HepG2 (cell line): ENCODE results near the gene ONECUT2. TPM values are rescaled to one million over a fixed set of nuclear protein-coding genes. Genes with fewer than 3 reads are reported as not detected.

Experiments
- ATAC-seq: fragments of 200-7000 bp; cut with Tn5 transposase; 3 replicates; pipeline ENCODE4 v1.9.1; 2020; ENCODE audit warnings: mild to moderate bottlenecking, moderate library complexity
- BruUV-seq: library from RNA; stranded (reverse); fragments of 400-500 nt; replicated peaks from 2 replicates; lab custom pipeline; 2021; lab: Mats Ljungman, UMichigan
- CTCF ChIA-PET: fragments of 300-600 bp; formaldehyde crosslinking; extraction: SDS; loops from one replicate; lab custom pipeline; 2021; ENCODE audit warnings: low total read pairs, inconsistent platforms, low intra/inter-chr PET ratio; lab: Yijun Ruan, JAX
- POLR2A ChIA-PET: fragments of 350-600 bp; sonication (Branson Sonifier 250); formaldehyde crosslinking; loops from one replicate; lab custom pipeline; 2020; ENCODE audit warnings: antibody characterized with exemption, inconsistent platforms; lab: Yijun Ruan, JAX
- DNase-seq: peaks from one replicate; pipeline ENCODE4 v3.0.0-alpha.2; 2015; ENCODE audit warnings: low spot score
- FAIRE-seq: peaks from 3 replicates; lab custom pipeline; 2011; peaks lifted over from hg19 to GRCh38; lab: Jason Lieb, UNC
- H2AFZ ChIP-seq: one replicate; pipeline ENCODE4 v1.6.1; 2011; ENCODE audit warnings: low read length, inconsistent platforms
- H3K27ac ChIP-seq: fragments of 300-600 bp; 3 replicates; pipeline ENCODE4 v1.8.0; 2011; ENCODE audit warnings: mixed run types, mild to moderate bottlenecking, mixed read lengths, low read length, inconsistent platforms; ENCODE audit not compliant: insufficient read depth; ENCODE audit errors: extremely low read length
- H3K27me3 ChIP-seq, 2 experiments: fragments of 200-600 bp in 1 of 2; 2 replicates in 1 of 2; 3 replicates in 1 of 2; pipeline versions ENCODE4 v1.6.0 to v1.8.0; 2011; ENCODE audit warnings: low read length in 2 of 2, mild to moderate bottlenecking in 2 of 2, moderate library complexity in 2 of 2, inconsistent platforms in 1 of 2; ENCODE audit not compliant: insufficient read depth in 2 of 2, control insufficient read depth in 1 of 2
- H3K36me3 ChIP-seq, 2 experiments: fragments of 200-600 bp in 1 of 2; replicated peaks in 1 of 2; 2 replicates in 1 of 2; 3 replicates in 1 of 2; pipeline versions ENCODE4 v1.5.1 to v1.8.0; 2011; ENCODE audit warnings: low read length in 2 of 2, inconsistent platforms in 1 of 2; ENCODE audit not compliant: insufficient read depth in 2 of 2, control insufficient read depth in 1 of 2
- H3K4me1 ChIP-seq: 2 replicates; pipeline ENCODE4 v1.5.1; 2012; ENCODE audit warnings: low read length, inconsistent platforms; ENCODE audit not compliant: insufficient read depth
- H3K4me2 ChIP-seq: 2 replicates; pipeline ENCODE4 v1.6.0; 2011; ENCODE audit warnings: low read depth, low read length, inconsistent platforms
- H3K4me3 ChIP-seq, 3 experiments: fragments of 200-600 bp in 1 of 3; sonication (generic), shearing (Covaris generic) in 1 of 3; replicated peaks in 1 of 3; 2 replicates each; pipeline ENCODE4 v1.5.1; 2011 to 2016; ENCODE audit warnings: low read length in 3 of 3, inconsistent platforms in 2 of 3, low read depth in 2 of 3, mild to moderate bottlenecking in 2 of 3, control low read depth in 1 of 3, mixed read lengths in 1 of 3; ENCODE audit not compliant: insufficient read depth in 1 of 3
- H3K79me2 ChIP-seq: one replicate; pipeline ENCODE4 v1.6.1; 2011; ENCODE audit warnings: low read length, inconsistent platforms; ENCODE audit not compliant: insufficient read depth
- H3K9ac ChIP-seq: 2 replicates; pipeline ENCODE4 v1.6.0; 2011; ENCODE audit warnings: mild to moderate bottlenecking, low read depth, low read length, inconsistent platforms; ENCODE audit not compliant: insufficient read depth
- H3K9me3 ChIP-seq: 2 replicates; pipeline ENCODE4 v1.5.1; 2012; ENCODE audit warnings: mild to moderate bottlenecking, low read length
- H4K20me1 ChIP-seq: 2 replicates; pipeline ENCODE4 v1.6.0; 2011; ENCODE audit warnings: inconsistent platforms, mild to moderate bottlenecking, low read length, moderate library complexity; ENCODE audit not compliant: insufficient read depth
- ARNT2 ChIP-seq: sonication (generic); formaldehyde crosslinking; IDR thresholded peaks from 2 replicates; pipeline ENCODE4 v1.8.0; 2022; ENCODE audit warnings: mild to moderate bottlenecking, low read depth, missing genetic modification reagents, moderate library complexity
- CBX1 ChIP-seq: IDR thresholded peaks from one replicate; pipeline ENCODE4 v1.6.1; 2016; ENCODE audit warnings: antibody characterized with exemption, low read depth
- EP300 ChIP-seq, 3 experiments: sonication (generic) in 1 of 3; formaldehyde crosslinking in 1 of 3; IDR thresholded peaks; 2 replicates each; pipeline versions ENCODE4 v1.5.1 to v1.6.1; 2011 to 2020; ENCODE audit warnings: low read depth in 2 of 3, low read length in 2 of 3, borderline replicate concordance in 1 of 3, improper control_type of control experiment in 1 of 3, mild to moderate bottlenecking in 1 of 3, missing genetic modification reagents in 1 of 3, moderate library complexity in 1 of 3
- HNRNPL ChIP-seq: fragments of 200-400 bp; formaldehyde crosslinking; IDR thresholded peaks from 2 replicates; pipeline ENCODE4 v1.6.1; 2017; ENCODE audit warnings: mild to moderate bottlenecking, low read depth, low read length
- KDM6A ChIP-seq: IDR thresholded peaks from 2 replicates; pipeline ENCODE4 v1.6.1; 2016; ENCODE audit warnings: low read depth
- RAD51 ChIP-seq: fragments of 450-650 bp; IDR thresholded peaks from 2 replicates; pipeline ENCODE4 v1.6.1; 2016; ENCODE audit warnings: borderline replicate concordance
- REXO4 ChIP-seq: sonication (generic); formaldehyde crosslinking; IDR thresholded peaks from 2 replicates; pipeline ENCODE4 v1.8.0; 2022; ENCODE audit warnings: missing genetic modification reagents, mild to moderate bottlenecking, borderline replicate concordance
- SNAPC5 ChIP-seq: sonication (generic); formaldehyde crosslinking; IDR thresholded peaks from 2 replicates; pipeline ENCODE4 v1.8.1; 2023; ENCODE audit warnings: mild to moderate bottlenecking, missing genetic modification reagents, borderline replicate concordance
- SRF ChIP-seq: IDR thresholded peaks from 2 replicates; pipeline ENCODE4 v1.6.1; 2011; ENCODE audit warnings: mild to moderate bottlenecking, low read depth, low read length, moderate library complexity
- SSRP1 ChIP-seq: IDR thresholded peaks from 2 replicates; pipeline ENCODE4 v1.6.1; 2016; ENCODE audit warnings: control low read depth
- TARDBP ChIP-seq: sonication (generic); formaldehyde crosslinking; IDR thresholded peaks from 2 replicates; pipeline ENCODE4 v1.8.0; 2022; ENCODE audit warnings: mild to moderate bottlenecking, missing genetic modification reagents
- TBL1XR1 ChIP-seq: fragments of 150-350 bp; IDR thresholded peaks from 2 replicates; pipeline ENCODE4 v1.6.1; 2014; ENCODE audit warnings: borderline replicate concordance, low read length; ENCODE audit not compliant: partially characterized antibody
- TOE1 ChIP-seq: sonication (generic); formaldehyde crosslinking; IDR thresholded peaks from 2 replicates; pipeline ENCODE4 v1.4.0; 2020; ENCODE audit warnings: mild to moderate bottlenecking, missing genetic modification reagents
- ZNF124 ChIP-seq: sonication (generic); formaldehyde crosslinking; IDR thresholded peaks from 2 replicates; pipeline ENCODE4 v1.4.0; 2020; ENCODE audit warnings: missing genetic modification reagents
- ZNF44 ChIP-seq: sonication (generic); formaldehyde crosslinking; IDR thresholded peaks from 2 replicates; pipeline ENCODE4 v1.5.1; 2020; ENCODE audit warnings: mild to moderate bottlenecking, missing genetic modification reagents
- ZNF782 ChIP-seq: sonication (generic); formaldehyde crosslinking; IDR thresholded peaks from 2 replicates; pipeline ENCODE4 v1.4.0; 2020; ENCODE audit warnings: missing genetic modification reagents, mild to moderate bottlenecking, borderline replicate concordance
- ZSCAN30 ChIP-seq: sonication (generic); formaldehyde crosslinking; IDR thresholded peaks from 2 replicates; pipeline ENCODE4 v1.5.0; 2020; ENCODE audit warnings: mild to moderate bottlenecking, missing genetic modification reagents
- WGBS: methylation state at CpG from one replicate; pipeline ENCODE4 v1.1.6; 2017; ENCODE audit warnings: low lambda C conversion rate; 5-methylcytosine and 5-hydroxymethylcytosine counted together
- in situ Hi-C: cut with HindIII; loops from 2 replicates; pipeline ENCODE4 v1.10.0; 2017; ENCODE audit warnings: low pct_unique_long_range_greater_than_20kb; ENCODE audit not compliant: extremely low pct_ligation_motif_present
- intact Hi-C: fragments of 100-400 bp; cut with micrococcal nuclease; formaldehyde crosslinking; loops from one replicate; pipeline ENCODE4 v1.10.0; 2022; ENCODE audit not compliant: unreplicated experiment
- polyA plus RNA-seq, 8 experiments: library from polyadenylated mRNA; depleted of rRNA in 3 of 8; stranded (reverse) in 7 of 8; unstranded in 1 of 8; fragments of >200 nt; fragmentation: Illumina TruSeq in 4 of 8; extraction: Trizol in 4 of 8; gene quantifications; 2 replicates each; pipeline versions ENCODE4 v1.2.1 to v1.2.3, GENCODE V29; 2011 to 2016; ENCODE audit warnings: low read depth in 4 of 8, missing spikeins in 1 of 8, mixed read lengths in 1 of 8; ENCODE audit not compliant: insufficient read depth in 1 of 8
- total RNA-seq, 5 experiments: library from RNA; depleted of rRNA; stranded (reverse); fragments of >200 nt; fragmentation: Illumina TruSeq; extraction: Trizol; gene quantifications; 2 replicates each; pipeline ENCODE4 v1.2.3, GENCODE V29; 2016; ENCODE audit warnings: low read depth in 1 of 5
- TF ChIP-seq, protein P1 (sequence below), 2 experiments: IDR thresholded peaks; 2 replicates each; pipeline ENCODE4 v1.6.1; 2011 to 2012; ENCODE audit warnings: low read length in 2 of 2, borderline replicate concordance in 1 of 2, low read depth in 1 of 2, mild to moderate bottlenecking in 1 of 2, moderate library complexity in 1 of 2

ONECUT2 gene
- total and polyA plus RNA-seq, 2 of the 13 experiments (the other 11 are each of a cell fraction or from before 2014, with no cell fraction given): 3.0 to 3.2 TPM

DNA sequence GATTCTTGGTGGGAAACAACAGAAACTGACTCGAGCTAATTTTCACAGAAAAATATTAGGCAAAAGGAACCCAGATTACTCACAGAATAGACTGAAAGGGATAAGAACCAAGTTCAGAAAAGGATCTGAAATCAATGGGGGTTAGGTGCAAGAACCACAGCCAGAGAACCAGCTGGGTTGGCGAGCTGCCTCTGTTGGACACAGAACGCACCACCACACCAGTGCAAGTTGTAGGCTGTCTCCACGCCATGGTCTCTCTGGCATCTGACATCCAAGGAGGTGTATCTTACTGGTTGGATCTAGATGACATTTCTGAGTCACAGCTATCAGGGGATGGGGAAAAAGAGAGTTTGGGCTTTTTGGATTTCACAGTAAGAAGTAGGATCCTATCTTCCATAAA lies 18.6 kb upstream of the ONECUT2 start:
- Histone ChIP-seq H3K4me3 (no peak overlapping the region), H3K79me2 (no peaks in the 10 kb centered on the region), H3K36me3 (no peaks in the 10 kb centered on the region), H3K4me1 (peaks cover 6% of the 10 kb centered on the region), H2AFZ (no peak overlapping the region), H3K9ac (no peak overlapping the region), H3K9me3 (no peaks in the 10 kb centered on the region), H3K27me3 (no peaks in the 10 kb centered on the region), H3K27ac (no peak overlapping the region), H3K4me2 (no peak overlapping the region), H4K20me1 (no peaks in the 10 kb centered on the region)
- CTCF ChIA-PET: no interaction called here
- intact Hi-C loops: no loop called here
- FAIRE-seq (no peak), ATAC-seq (no peak), DNase-seq (no peak)
- WGBS: 55% methylated on average over 4 of the region's 4 CpGs
- POLR2A ChIA-PET: no interaction called here
- BruUV-seq: no TSS peak
- TF ChIP-seq ZNF782 (no peak), SSRP1 (no peak), ARNT2 (no peak), HNRNPL (no peak), RAD51 (no peak), EP300 (IDR thresholded peaks at IDR 0.05; ENCODE audit: low read depth in 2 of 2, low read length in 2 of 2) (no peak), EP300 (CRISPR knock-in tag; IDR thresholded peaks at IDR 0.05; ENCODE audit: borderline replicate concordance) (no peak), ZSCAN30 (CRISPR knock-in tag) (no peak), KDM6A (CRISPR knock-in tag) (no peak), TBL1XR1 (no peak), CBX1 (no peak), REXO4 (CRISPR knock-in tag) (no peak), ZNF44 (no peak), ZNF124 (CRISPR knock-in tag) (no peak), SNAPC5 (no peak), TARDBP (CRISPR knock-in tag) (no peak), SRF (no peak), TOE1 (no peak)
- TF ChIP-seq, protein P1, sequence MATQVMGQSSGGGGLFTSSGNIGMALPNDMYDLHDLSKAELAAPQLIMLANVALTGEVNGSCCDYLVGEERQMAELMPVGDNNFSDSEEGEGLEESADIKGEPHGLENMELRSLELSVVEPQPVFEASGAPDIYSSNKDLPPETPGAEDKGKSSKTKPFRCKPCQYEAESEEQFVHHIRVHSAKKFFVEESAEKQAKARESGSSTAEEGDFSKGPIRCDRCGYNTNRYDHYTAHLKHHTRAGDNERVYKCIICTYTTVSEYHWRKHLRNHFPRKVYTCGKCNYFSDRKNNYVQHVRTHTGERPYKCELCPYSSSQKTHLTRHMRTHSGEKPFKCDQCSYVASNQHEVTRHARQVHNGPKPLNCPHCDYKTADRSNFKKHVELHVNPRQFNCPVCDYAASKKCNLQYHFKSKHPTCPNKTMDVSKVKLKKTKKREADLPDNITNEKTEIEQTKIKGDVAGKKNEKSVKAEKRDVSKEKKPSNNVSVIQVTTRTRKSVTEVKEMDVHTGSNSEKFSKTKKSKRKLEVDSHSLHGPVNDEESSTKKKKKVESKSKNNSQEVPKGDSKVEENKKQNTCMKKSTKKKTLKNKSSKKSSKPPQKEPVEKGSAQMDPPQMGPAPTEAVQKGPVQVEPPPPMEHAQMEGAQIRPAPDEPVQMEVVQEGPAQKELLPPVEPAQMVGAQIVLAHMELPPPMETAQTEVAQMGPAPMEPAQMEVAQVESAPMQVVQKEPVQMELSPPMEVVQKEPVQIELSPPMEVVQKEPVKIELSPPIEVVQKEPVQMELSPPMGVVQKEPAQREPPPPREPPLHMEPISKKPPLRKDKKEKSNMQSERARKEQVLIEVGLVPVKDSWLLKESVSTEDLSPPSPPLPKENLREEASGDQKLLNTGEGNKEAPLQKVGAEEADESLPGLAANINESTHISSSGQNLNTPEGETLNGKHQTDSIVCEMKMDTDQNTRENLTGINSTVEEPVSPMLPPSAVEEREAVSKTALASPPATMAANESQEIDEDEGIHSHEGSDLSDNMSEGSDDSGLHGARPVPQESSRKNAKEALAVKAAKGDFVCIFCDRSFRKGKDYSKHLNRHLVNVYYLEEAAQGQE (IDR thresholded peaks at IDR 0.05; ENCODE audit: borderline replicate concordance in 1 of 2, low read depth in 1 of 2, low read length in 2 of 2): no peak
- in situ Hi-C loops: no loop called here
